Motor neuron (in vitro differentiated cells): ENCODE results near the gene LGI4. TPM values are rescaled to one million over a fixed set of nuclear protein-coding genes. Genes with fewer than 3 reads are reported as not detected.

Source experiments
- ATAC-seq, 8 experiments: fragments of 200-7000 bp; cut with Tn5 transposase; replicated peaks in 6 of 8; 2 replicates each; pipeline ENCODE4 v1.8.0; 2021; ENCODE audit warnings: mild to moderate bottlenecking in 8 of 8, moderate library complexity in 8 of 8
- H3K27ac ChIP-seq, 2 donors: fragments of 250-450 bp; sonication (Bioruptor Pico); 2 replicates each; pipeline ENCODE4 v1.9.0; 2021; ENCODE audit warnings: antibody characterized with exemption in 2 of 2, mild to moderate bottlenecking in 2 of 2, moderate library complexity in 1 of 2
- H3K4me1 ChIP-seq, 2 donors: fragments of 250-450 bp; sonication (Bioruptor Pico); replicated peaks in 1 of 2; 2 replicates each; pipeline ENCODE4 v1.6.1; 2021; ENCODE audit warnings: antibody characterized with exemption in 2 of 2, mild to moderate bottlenecking in 2 of 2, moderate library complexity in 1 of 2
- H3K4me3 ChIP-seq, 5 donors: fragments of 250-450 bp; sonication (Bioruptor Pico); 2 replicates each; pipeline ENCODE4 v1.9.0; 2021; ENCODE audit warnings: antibody characterized with exemption in 5 of 5, mild to moderate bottlenecking in 5 of 5, moderate library complexity in 4 of 5
- whole genome bisulfite sequencing, 10 experiments: fragments of 450-650 bp; shearing (Covaris generic); methylation state at CpG; one replicate each; pipeline ENCODE4 v1.0.0; 2022; 5-methylcytosine and 5-hydroxymethylcytosine counted together
- in situ Hi-C, 9 experiments: fragments of 400-800 bp; cut with MboI; loops; one replicate each; pipeline ENCODE4 v1.15.0; 2021; ENCODE audit warnings: low sequenced_read_pairs in 9 of 9, low pct_unique_long_range_greater_than_20kb in 2 of 9; ENCODE audit not compliant: unreplicated experiment in 9 of 9
- total RNA-seq, 8 experiments: library from RNA; unstranded; fragments of 300-600 nt; gene quantifications; 2 replicates each; pipeline versions ENCODE4 v1.2.3 to v1.2.4, GENCODE V29; 2022

Gene LGI4
- total RNA-seq, 8 experiments from 2014 or later: 0.49 to 3.5 (median 1.7) TPM

GRCh38 chr19:35088131-35088913, 46.5 kb downstream of the LGI4 start:
- no peak overlapping the region for H3K4me3 ChIP-seq
- H3K27ac ChIP-seq: no peak overlapping the region
- no peaks in the 10 kb centered on the region for H3K4me1 ChIP-seq
- in situ Hi-C loops: no loop called here
- peak; percentile 53 to 93 (median 90) for ATAC-seq
- 36 to 87% (median 68%) methylated on average over 1 to 5 of the region's 8 CpGs; no CpG with 5 or more reads in 3 of the 10 experiments for WGBS, 10 experiments

GRCh38 chr19:35087393-35087792, 47.5 kb downstream of the LGI4 start:
- in situ Hi-C loops: no loop called here
- no peak overlapping the region for H3K4me3 ChIP-seq
- ATAC-seq: no peak
- H3K4me1 ChIP-seq: no peaks in the 10 kb centered on the region
- no peak overlapping the region for H3K27ac ChIP-seq

GRCh38 chr19:35086455-35086854, 48.4 kb downstream of the LGI4 start:
- ATAC-seq: no peak
- Histone ChIP-seq H3K27ac (no peak overlapping the region), H3K4me3 (no peak overlapping the region), H3K4me1 (no peaks in the 10 kb centered on the region)
- WGBS, 10 experiments: 30 to 80% (median 80%) methylated on average over 1 to 6 of the region's 8 CpGs; no CpG with 5 or more reads in 5 of the 10 experiments
- in situ Hi-C loops: no loop called here

GRCh38 chr19:35085947-35086346, 48.9 kb downstream of the LGI4 start:
- in situ Hi-C loops: no loop called here
- H3K4me3 ChIP-seq: no peak overlapping the region
- WGBS, 10 experiments: 60 to 100% (median 77%) methylated on average over 1 to 6 of the region's 6 CpGs; no CpG with 5 or more reads in 2 of the 10 experiments
- no peak overlapping the region for H3K27ac ChIP-seq
- no peaks in the 10 kb centered on the region for H3K4me1 ChIP-seq
- no peak for ATAC-seq

GRCh38 chr19:35084509-35084762, 50.4 kb downstream of the LGI4 start:
- H3K27ac ChIP-seq: no peak overlapping the region
- no peak for ATAC-seq
- no CpG with 5 or more reads among the region's 3 CpGs for WGBS, 10 experiments
- in situ Hi-C loops: no loop called here
- H3K4me1 ChIP-seq: no peaks in the 10 kb centered on the region
- no peak overlapping the region for H3K4me3 ChIP-seq

- Histone ChIP-seq H3K27ac (no peak overlapping the region), H3K4me3 (no peak overlapping the region), H3K4me1 (no peaks in the 10 kb centered on the region)
- in situ Hi-C loops: no loop called here
- WGBS, 10 experiments: 0 to 93% (median 72%) methylated on average over 1 to 7 of the region's 15 CpGs; no CpG with 5 or more reads in 4 of the 10 experiments
- no peak for ATAC-seq
Measured at GRCh38 chr19:35083691-35084508, 51.0 kb downstream of the LGI4 start.

GRCh38 chr19:35081201-35081600, 53.7 kb downstream of the LGI4 start:
- Histone ChIP-seq H3K4me3 (no peak overlapping the region), H3K27ac (no peak overlapping the region), H3K4me1 (no peaks in the 10 kb centered on the region)
- WGBS, 10 experiments: 75 to 100% (median 89%) methylated on average over 1 to 5 of the region's 6 CpGs; no CpG with 5 or more reads in 4 of the 10 experiments
- ATAC-seq: no peak
- in situ Hi-C loops: no loop called here

- ATAC-seq: no peak
- Histone ChIP-seq H3K27ac (no peak overlapping the region), H3K4me3 (no peak overlapping the region), H3K4me1 (no peaks in the 10 kb centered on the region)
- in situ Hi-C loops: no loop called here
- 40 to 100% (median 78%) methylated on average over 1 to 7 of the region's 16 CpGs; no CpG with 5 or more reads in 2 of the 10 experiments for WGBS, 10 experiments
Measured at GRCh38 chr19:35080613-35081170, 54.2 kb downstream of the LGI4 start.

- in situ Hi-C loops: no loop called here
- no peaks in the 10 kb centered on the region for H3K4me1 ChIP-seq
- WGBS, 10 experiments: 40 to 100% (median 90%) methylated on average over 1 to 2 of the region's 14 CpGs; no CpG with 5 or more reads in 7 of the 10 experiments
- no peak for ATAC-seq
- no peak overlapping the region for H3K27ac ChIP-seq
- H3K4me3 ChIP-seq: no peak overlapping the region
Measured at GRCh38 chr19:35079826-35080225, 55.0 kb downstream of the LGI4 start.

GRCh38 chr19:35077411-35078223, 57.2 kb downstream of the LGI4 start:
- ATAC-seq: no peak
- H3K4me3 ChIP-seq: no peak overlapping the region
- no peak overlapping the region for H3K27ac ChIP-seq
- in situ Hi-C loops: no loop called here
- 0 to 100% (median 81%) methylated on average over 1 to 12 of the region's 17 CpGs; no CpG with 5 or more reads in 2 of the 10 experiments for WGBS, 10 experiments
- no peaks in the 10 kb centered on the region for H3K4me1 ChIP-seq

- WGBS, 10 experiments: 17 to 100% (median 70%) methylated on average over 1 to 2 of the region's 8 CpGs; no CpG with 5 or more reads in 6 of the 10 experiments
- in situ Hi-C loops: no loop called here
Measured at GRCh38 chr19:35076657-35077056, 58.2 kb downstream of the LGI4 start.

GRCh38 chr19:35076026-35076370, 58.9 kb downstream of the LGI4 start:
- Histone ChIP-seq H3K27ac (no peak overlapping the region), H3K4me3 (no peak overlapping the region), H3K4me1 (no peaks in the 10 kb centered on the region)
- ATAC-seq: no peak
- 0 to 66% (median 50%) methylated on average over 1 to 4 of the region's 6 CpGs; no CpG with 5 or more reads in 5 of the 10 experiments for WGBS, 10 experiments
- in situ Hi-C loops: no loop called here

More at GRCh38 chr19:35076657-35077056, 58.2 kb downstream of the LGI4 start:
- H3K4me1 ChIP-seq: no peaks in the 10 kb centered on the region
- H3K4me3 ChIP-seq: no peak overlapping the region
- H3K27ac ChIP-seq: no peak overlapping the region
- no peak for ATAC-seq
